Measurements from ENCODE around the gene DYNC1H1. TPM values are rescaled to one million over a fixed set of nuclear protein-coding genes. Genes with fewer than 3 reads are reported as not detected.

Gene DYNC1H1
- total RNA-seq, 4 donors from 2014 or later = 440 to 541 (median 495) TPM

DNA sequence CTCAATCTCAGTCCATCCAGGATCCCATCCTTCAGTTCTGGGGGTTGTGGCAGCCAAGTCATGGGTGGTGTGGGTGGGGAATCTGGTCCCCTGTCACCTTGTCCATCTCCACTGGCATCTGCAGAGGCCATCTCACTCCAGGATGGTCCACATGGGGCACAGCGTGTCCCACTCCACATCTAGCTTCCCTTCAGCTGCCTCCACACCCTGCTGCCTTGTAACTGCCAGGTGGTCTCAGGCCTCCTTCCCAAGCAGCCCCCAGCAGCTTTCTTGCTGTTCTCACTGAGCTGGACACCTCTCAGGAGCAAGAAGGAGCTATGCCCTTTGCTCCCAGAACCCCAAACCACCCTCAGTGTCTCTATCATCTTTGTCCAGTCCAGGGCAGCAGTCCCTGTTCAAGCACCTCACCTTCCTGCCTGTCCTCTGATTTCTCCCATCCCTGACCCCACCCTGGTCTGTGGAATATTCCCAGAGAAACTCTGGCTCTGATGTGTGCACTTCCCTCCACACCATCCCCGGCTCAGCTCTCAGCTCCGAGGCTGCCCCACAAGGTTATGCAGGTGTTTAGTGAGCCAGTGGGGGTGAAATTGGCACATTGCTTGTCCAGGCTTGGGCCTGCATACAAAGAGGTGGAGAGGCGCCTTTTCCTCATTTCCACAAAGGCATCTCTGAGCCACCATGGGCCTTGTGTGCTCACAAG is 13.7 kb upstream of the DYNC1H1 start:
- TF ChIP-seq, protein P1, sequence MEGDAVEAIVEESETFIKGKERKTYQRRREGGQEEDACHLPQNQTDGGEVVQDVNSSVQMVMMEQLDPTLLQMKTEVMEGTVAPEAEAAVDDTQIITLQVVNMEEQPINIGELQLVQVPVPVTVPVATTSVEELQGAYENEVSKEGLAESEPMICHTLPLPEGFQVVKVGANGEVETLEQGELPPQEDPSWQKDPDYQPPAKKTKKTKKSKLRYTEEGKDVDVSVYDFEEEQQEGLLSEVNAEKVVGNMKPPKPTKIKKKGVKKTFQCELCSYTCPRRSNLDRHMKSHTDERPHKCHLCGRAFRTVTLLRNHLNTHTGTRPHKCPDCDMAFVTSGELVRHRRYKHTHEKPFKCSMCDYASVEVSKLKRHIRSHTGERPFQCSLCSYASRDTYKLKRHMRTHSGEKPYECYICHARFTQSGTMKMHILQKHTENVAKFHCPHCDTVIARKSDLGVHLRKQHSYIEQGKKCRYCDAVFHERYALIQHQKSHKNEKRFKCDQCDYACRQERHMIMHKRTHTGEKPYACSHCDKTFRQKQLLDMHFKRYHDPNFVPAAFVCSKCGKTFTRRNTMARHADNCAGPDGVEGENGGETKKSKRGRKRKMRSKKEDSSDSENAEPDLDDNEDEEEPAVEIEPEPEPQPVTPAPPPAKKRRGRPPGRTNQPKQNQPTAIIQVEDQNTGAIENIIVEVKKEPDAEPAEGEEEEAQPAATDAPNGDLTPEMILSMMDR (IDR thresholded peaks at IDR 0.05) = no peak
- ATAC-seq (ENCODE audit: low FRiP score) (no peak), DNase-seq (ENCODE audit: low spot score) (no peak)

DNA sequence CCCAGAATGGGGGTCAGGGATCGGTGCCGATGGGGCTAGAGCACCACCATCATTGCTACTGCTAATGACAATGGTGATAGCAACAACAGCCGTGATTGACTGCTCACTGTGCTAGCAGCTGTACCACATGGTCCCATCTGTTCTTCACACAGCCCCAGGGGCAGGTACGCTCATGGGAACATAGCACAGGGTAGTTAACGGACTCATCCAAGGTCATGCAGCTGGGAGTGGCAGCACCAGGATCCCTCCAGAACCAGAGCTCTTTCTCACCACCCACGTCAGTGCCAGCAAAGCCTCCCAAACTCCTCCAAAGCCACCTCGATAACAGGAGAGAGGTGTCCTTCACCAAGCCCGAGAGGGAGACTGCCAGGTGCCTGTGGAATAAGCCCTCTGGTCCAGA is 11.2 kb upstream of the DYNC1H1 start:
- TF ChIP-seq, protein P1 (IDR thresholded peaks at IDR 0.05) = no peak
- ATAC-seq (ENCODE audit: low FRiP score) (no peak), DNase-seq (ENCODE audit: low spot score) (no peak)

DNA sequence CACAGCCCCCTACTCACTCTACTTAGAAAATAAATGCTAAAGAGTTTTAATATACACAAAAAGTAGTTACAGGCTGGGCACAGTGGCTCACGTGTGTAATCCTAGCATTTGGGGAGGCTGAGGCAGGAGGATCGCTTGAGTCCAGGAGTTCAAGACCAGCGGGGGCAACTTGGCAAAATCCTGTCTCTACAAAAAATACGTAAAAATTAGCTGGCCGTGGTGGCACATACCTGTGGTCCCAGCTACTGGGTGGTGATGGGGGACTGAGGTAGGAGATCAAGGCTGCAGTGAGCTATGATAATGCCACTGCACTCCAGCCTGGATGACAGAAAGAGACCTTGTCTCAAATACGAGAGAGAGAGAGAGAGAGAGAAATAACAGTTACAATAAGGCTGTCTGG is 9.9 kb upstream of the DYNC1H1 start:
- DNase-seq (ENCODE audit: low spot score) = no peak
- ATAC-seq (ENCODE audit: low FRiP score) = no peak
- TF ChIP-seq, protein P1 (IDR thresholded peaks at IDR 0.05) = no peak

DNA sequence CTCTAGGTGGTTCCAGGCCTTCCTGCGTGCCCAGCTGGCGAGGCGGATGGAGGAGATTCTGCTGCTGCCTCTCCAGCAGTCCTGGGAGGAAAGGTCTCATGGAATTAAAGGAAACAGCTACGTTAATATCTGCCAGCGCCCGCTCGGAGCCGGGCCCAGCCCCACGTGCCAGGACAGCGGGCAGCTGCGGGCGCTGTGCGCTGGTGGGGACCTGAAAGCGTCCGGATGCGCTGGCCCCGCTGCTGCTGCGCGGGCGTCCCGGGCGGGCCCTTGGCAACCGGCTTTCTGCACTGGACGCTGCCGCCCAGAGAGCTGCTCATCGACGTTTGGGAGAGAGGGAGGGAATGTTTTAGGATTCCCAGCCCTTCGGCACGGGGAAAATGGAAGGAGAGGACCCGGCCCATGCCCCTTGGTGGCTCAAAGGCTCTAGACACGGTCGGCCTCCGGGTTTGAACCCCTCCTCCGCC is 8.6 kb upstream of the DYNC1H1 start:
- TF ChIP-seq, protein P1 (IDR thresholded peaks at IDR 0.05) = no peak
- DNase-seq (ENCODE audit: low spot score) (no peak), ATAC-seq (ENCODE audit: low FRiP score) (no peak)

DNA sequence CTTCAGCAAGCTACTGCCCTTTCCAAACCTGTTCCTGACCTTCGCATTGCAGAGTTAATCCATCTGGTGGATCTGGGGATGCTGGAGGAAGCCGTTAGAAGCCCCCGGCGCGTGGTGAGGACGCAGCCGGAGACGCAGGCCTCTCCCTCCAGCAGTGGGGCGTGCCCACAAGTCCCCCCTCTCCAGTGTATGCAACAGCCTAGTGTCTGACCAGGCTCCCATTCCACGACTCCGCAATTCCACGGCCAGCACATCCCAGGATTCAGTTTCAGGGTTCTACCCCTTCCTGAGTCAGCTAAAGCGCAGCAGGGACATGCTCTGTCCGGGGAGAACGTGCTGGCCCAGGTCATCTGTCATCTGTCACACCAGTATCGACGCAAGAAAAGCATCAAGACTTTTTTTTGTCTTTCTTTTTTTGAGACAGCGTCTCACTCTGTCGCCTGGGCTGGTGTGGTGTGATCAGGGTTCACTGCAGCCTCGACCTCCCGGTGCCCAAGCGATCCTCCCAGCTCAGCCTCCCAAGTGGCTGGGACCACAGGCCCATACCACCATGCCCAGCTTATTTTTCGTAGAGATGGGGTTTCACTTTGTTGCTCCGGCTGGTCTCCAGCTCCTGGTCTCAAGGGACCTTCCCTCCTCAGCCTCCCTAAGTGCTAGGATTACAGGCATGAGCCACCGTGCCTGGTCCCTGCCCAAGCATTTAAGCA is 8.0 kb upstream of the DYNC1H1 start:
- no peak for ATAC-seq (ENCODE audit: low FRiP score)
- no peak for DNase-seq (ENCODE audit: low spot score)
- TF ChIP-seq, protein P1 (IDR thresholded peaks at IDR 0.05) = no peak

DNA sequence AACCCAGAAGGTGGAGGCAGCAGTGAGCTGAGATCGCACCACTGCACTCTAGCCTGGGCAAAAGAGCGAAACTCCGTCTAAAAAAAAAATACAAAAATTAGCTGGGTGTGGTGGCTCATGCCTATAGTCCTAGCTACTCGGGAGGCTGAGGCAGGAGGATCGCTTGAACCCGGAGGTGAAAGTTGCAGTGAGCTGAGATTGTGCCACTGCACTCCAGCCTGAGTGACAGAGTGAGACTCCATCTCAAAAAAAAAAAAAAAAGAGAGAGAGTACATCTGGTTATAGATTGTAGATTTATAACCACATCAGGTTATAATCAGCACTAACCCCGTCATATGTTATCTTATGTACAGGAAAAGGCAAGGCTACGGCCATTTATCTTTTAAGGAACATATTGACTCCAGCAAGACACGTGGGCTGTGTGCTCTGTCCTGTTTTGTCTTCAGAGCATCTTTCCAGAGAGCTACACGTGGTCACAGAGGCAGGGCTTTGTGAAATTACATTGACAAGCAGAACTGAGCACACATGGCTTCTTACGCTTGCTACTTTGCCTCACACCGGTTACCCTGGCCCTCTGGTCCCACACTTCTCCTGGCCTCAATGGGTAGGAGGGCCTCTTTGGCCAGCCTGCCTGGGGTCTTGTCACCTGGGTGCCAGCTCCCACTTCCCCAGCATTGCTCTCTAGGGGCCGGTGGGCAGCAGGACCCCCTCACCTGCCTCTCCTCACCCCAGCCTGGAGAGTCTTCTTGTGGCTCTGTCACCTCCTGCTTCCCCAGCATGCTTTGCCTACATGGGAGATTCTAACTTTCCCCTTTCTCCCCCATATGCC is 6.8 kb upstream of the DYNC1H1 start:
- DNase-seq (ENCODE audit: low spot score) (no peak), ATAC-seq (ENCODE audit: low FRiP score) (no peak)
- TF ChIP-seq, protein P1 (IDR thresholded peaks at IDR 0.05) = no peak

Data from omental fat pad (tissue), 4 donors.